Peyer's patch (tissue), 4 donors: ENCODE measurements around the gene DNASE1L1. TPM values are rescaled to one million over a fixed set of nuclear protein-coding genes. Genes with fewer than 3 reads are reported as not detected.

Experiments
- DNase-seq, 3 donors: peaks; one replicate each; pipeline ENCODE4 v3.0.0-alpha.2; 2017 to 2019
- H3K27ac ChIP-seq, 4 donors: fragments of 200-600 bp; sonication (generic); one replicate each; pipeline ENCODE4 v1.5.1; 2016 to 2019
- H3K27me3 ChIP-seq, 2 donors: fragments of 200-600 bp; sonication (generic); one replicate each; pipeline ENCODE4 v1.5.1; 2019
- H3K36me3 ChIP-seq, 3 donors: fragments of 200-600 bp; sonication (generic); one replicate each; pipeline ENCODE4 v1.5.1; 2016 to 2019
- H3K4me1 ChIP-seq, 4 donors: fragments of 200-600 bp; sonication (generic); one replicate each; pipeline ENCODE4 v1.5.1; 2016 to 2019
- H3K4me3 ChIP-seq, 4 donors: fragments of 200-600 bp; sonication (generic); 1 replicate in 3 of 4; 2 replicates in 1 of 4; pipeline ENCODE4 v1.5.1; 2016 to 2019; ENCODE audit warnings: mild to moderate bottlenecking in 1 of 4
- H3K9me3 ChIP-seq, 4 donors: fragments of 200-600 bp; sonication (generic); one replicate each; pipeline ENCODE4 v1.5.1; 2016 to 2019; ENCODE audit warnings: mild to moderate bottlenecking in 1 of 4
- POLR2A ChIP-seq, 2 donors: fragments of 450-650 bp; IDR thresholded peaks; one replicate each; pipeline ENCODE4 v1.5.1; 2017; ENCODE audit warnings: antibody characterized with exemption in 2 of 2, mild to moderate bottlenecking in 2 of 2, moderate library complexity in 2 of 2
- total RNA-seq, 4 donors: library from RNA; depleted of rRNA; stranded (reverse); fragments of >200 nt; gene quantifications; one replicate each; pipeline ENCODE4 v1.1.0, GENCODE V29; 2016
- TF ChIP-seq, protein P1 (sequence below), 6 experiments: fragments of 450-650 bp in 4 of 6; fragments of 200-600 bp in 2 of 6; sonication (generic) in 1 of 6; IDR thresholded peaks; one replicate each; pipeline ENCODE4 v1.5.1; 2017 to 2019; ENCODE audit warnings: antibody characterized with exemption in 6 of 6, mild to moderate bottlenecking in 3 of 6, moderate library complexity in 1 of 6

DNASE1L1 gene
- total RNA-seq, 4 donors from 2014 or later = 23.9 to 41.2 (median 32.2) TPM

- DNase-seq = no peak
- Histone ChIP-seq H3K4me3 (no peak overlapping the region), H3K27me3 (no peaks in the 10 kb centered on the region), H3K27ac (no peak overlapping the region), H3K4me1 (peaks cover 0 to 8% (median 0%) of the 10 kb centered on the region in 4 donors), H3K9me3 (no peaks in the 10 kb centered on the region), H3K36me3 (peaks cover 0 to 22% (median 0%) of the 10 kb centered on the region in 3 donors)
- TF ChIP-seq POLR2A (IDR thresholded peaks at IDR 0.05) = no peak
- TF ChIP-seq, protein P1, sequence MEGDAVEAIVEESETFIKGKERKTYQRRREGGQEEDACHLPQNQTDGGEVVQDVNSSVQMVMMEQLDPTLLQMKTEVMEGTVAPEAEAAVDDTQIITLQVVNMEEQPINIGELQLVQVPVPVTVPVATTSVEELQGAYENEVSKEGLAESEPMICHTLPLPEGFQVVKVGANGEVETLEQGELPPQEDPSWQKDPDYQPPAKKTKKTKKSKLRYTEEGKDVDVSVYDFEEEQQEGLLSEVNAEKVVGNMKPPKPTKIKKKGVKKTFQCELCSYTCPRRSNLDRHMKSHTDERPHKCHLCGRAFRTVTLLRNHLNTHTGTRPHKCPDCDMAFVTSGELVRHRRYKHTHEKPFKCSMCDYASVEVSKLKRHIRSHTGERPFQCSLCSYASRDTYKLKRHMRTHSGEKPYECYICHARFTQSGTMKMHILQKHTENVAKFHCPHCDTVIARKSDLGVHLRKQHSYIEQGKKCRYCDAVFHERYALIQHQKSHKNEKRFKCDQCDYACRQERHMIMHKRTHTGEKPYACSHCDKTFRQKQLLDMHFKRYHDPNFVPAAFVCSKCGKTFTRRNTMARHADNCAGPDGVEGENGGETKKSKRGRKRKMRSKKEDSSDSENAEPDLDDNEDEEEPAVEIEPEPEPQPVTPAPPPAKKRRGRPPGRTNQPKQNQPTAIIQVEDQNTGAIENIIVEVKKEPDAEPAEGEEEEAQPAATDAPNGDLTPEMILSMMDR (IDR thresholded peaks at IDR 0.05) = no peak
Observed at GRCh38 chrX:154449618-154450017, 40.6 kb upstream of the DNASE1L1 start.

GRCh38 chrX:154448484-154448883, 39.4 kb upstream of the DNASE1L1 start:
- no peaks in the 10 kb centered on the region for H3K9me3 ChIP-seq
- peaks cover 0 to 22% (median 0%) of the 10 kb centered on the region in 3 donors for H3K36me3 ChIP-seq
- peaks cover 0 to 10% (median 1%) of the 10 kb centered on the region in 4 donors for H3K4me1 ChIP-seq
- H3K27me3 ChIP-seq = no peaks in the 10 kb centered on the region
- no peak overlapping the region for H3K4me3 ChIP-seq
- no peak for TF ChIP-seq POLR2A (IDR thresholded peaks at IDR 0.05)
- TF ChIP-seq, protein P1 (IDR thresholded peaks at IDR 0.05) = no peak
- no peak for DNase-seq
- no peak overlapping the region for H3K27ac ChIP-seq

DNA sequence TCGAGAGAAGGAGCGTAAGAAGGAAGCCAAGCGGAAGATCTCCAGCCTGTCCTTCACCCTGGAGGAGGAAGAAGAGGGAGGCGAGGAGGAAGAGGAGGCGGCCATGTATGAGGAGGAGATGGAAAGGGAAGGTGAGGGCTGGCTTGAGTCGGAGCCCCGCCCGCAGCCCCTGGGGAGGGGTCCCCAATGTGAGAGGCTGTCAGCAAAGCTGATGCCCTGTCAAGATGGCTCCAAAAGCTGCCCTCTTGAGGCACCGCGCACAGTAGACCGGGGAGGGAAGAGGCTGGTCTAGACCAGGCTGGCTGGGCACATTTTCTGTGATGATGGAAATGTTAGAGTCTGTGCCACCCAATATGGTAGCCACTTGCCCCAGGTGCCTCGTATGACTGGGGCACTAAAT, 37.4 kb upstream of the DNASE1L1 start:
- TF ChIP-seq POLR2A (IDR thresholded peaks at IDR 0.05) = no peak
- TF ChIP-seq, protein P1 (IDR thresholded peaks at IDR 0.05) = no peak

GRCh38 chrX:154445776-154446175, 36.7 kb upstream of the DNASE1L1 start:
- TF ChIP-seq, protein P1 (IDR thresholded peaks at IDR 0.05) = no peak
- H3K4me3 ChIP-seq = no peak overlapping the region

More for the DNA sequence above, 37.4 kb upstream of the DNASE1L1 start:
- Histone ChIP-seq H3K27me3 (no peaks in the 10 kb centered on the region), H3K27ac (no peak overlapping the region), H3K36me3 (peaks cover 0 to 35% (median 0%) of the 10 kb centered on the region in 3 donors), H3K4me1 (peaks cover 0 to 10% (median 3%) of the 10 kb centered on the region in 4 donors), H3K4me3 (no peak overlapping the region), H3K9me3 (no peaks in the 10 kb centered on the region)
- no peak for DNase-seq

DNA sequence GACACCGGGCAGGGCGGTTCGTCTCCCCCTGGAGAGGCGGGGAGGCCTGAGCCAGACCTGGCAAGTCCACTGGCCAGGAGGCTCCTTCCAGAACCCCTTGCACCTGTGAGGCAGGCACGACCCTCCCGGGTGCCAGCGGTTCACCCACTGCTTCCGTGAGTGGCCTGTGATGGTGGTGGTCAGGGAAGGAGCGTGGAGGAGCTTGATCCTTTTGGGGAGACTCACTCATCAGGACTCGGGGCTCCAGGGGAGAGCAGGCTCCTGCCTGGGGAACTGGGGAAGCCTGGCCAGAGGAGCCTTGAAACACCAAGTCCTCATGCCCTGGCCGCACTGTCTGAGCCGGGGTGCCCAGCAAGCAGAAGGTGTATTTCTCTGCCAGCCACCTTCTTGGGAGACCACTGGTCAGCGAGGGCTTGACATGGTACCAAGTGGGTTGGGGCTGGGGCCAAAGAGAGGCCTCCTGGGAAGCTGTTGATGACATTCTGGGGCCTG, 35.7 kb upstream of the DNASE1L1 start:
- no peaks in the 10 kb centered on the region for H3K9me3 ChIP-seq
- H3K4me3 ChIP-seq = peak overlapping the region; percentile 43 to 80 (median 60)
- TF ChIP-seq POLR2A (IDR thresholded peaks at IDR 0.05) = no peak
- TF ChIP-seq, protein P1 (IDR thresholded peaks at IDR 0.05) = no peak
- peaks cover 0 to 10% (median 3%) of the 10 kb centered on the region in 4 donors for H3K4me1 ChIP-seq
- DNase-seq = no peak
- peaks cover 0 to 34% (median 0%) of the 10 kb centered on the region in 3 donors for H3K36me3 ChIP-seq
- H3K27me3 ChIP-seq = no peaks in the 10 kb centered on the region
- H3K27ac ChIP-seq = peak overlapping the region; percentile 73 to 87 (median 81)

More at GRCh38 chrX:154445776-154446175, 36.7 kb upstream of the DNASE1L1 start:
- H3K9me3 ChIP-seq = no peaks in the 10 kb centered on the region
- no peak overlapping the region for H3K27ac ChIP-seq
- no peak for DNase-seq
- no peaks in the 10 kb centered on the region for H3K27me3 ChIP-seq
- peaks cover 0 to 35% (median 0%) of the 10 kb centered on the region in 3 donors for H3K36me3 ChIP-seq
- H3K4me1 ChIP-seq = peaks cover 0 to 10% (median 3%) of the 10 kb centered on the region in 4 donors
